GM12878 (cell line): Measurements from ENCODE around the gene IFI27L2. TPM values are rescaled to one million over a fixed set of nuclear protein-coding genes. Genes with fewer than 3 reads are reported as not detected.
"Not testable (repeated sequence)": the region's sequence is repeated elsewhere in the genome, so short reads cannot be mapped to it uniquely, and the experiment has no call there.

Experiments
- ATAC-seq: fragments of 200-7000 bp; cut with Tn5 transposase; 3 replicates; pipeline ENCODE4 v1.9.1; 2020; ENCODE audit warnings: mild to moderate bottlenecking, moderate library complexity
- BruUV-seq: library from RNA; stranded (reverse); fragments of 400-500 nt; replicated peaks from 2 replicates; lab custom pipeline; 2021; lab: Mats Ljungman, UMichigan
- CTCF ChIA-PET: fragments of 300-600 bp; sonication (Branson Sonifier 250); formaldehyde crosslinking; extraction: SDS; loops from one replicate; lab custom pipeline; 2021; ENCODE audit warnings: inconsistent platforms; lab: Yijun Ruan, JAX
- POLR2A ChIA-PET: fragments of 350-600 bp; formaldehyde crosslinking; extraction: SDS; loops from one replicate; lab custom pipeline; 2021; ENCODE audit warnings: inconsistent platforms; lab: Charles Lee
- RAD21 ChIA-PET: fragments of 300-600 bp; sonication (Branson Sonifier 250); formaldehyde crosslinking; loops from one replicate; lab custom pipeline; 2023; ENCODE audit warnings: antibody characterized with exemption; ENCODE audit not compliant: unreplicated experiment; lab: Charles Lee
- SMC1A ChIA-PET: fragments of 300-600 bp; sonication (Branson Sonifier 250); formaldehyde crosslinking; loops from one replicate; lab custom pipeline; 2023; ENCODE audit not compliant: unreplicated experiment, uncharacterized antibody; lab: Charles Lee
- DNase-seq: peaks from one replicate; pipeline ENCODE4 v3.0.0-alpha.2; 2011; ENCODE audit warnings: low read depth, low spot score
- FAIRE-seq: peaks from 3 replicates; lab custom pipeline; 2011; peaks lifted over from hg19 to GRCh38; lab: Jason Lieb, UNC
- H2AFZ ChIP-seq: 2 replicates; pipeline ENCODE4 v1.6.0; 2011; ENCODE audit warnings: low read depth, low read length, control low read depth; ENCODE audit not compliant: control insufficient read depth
- H3K27ac ChIP-seq: 2 replicates; pipeline ENCODE4 v1.5.1; 2011; ENCODE audit warnings: control low read depth; ENCODE audit not compliant: control insufficient read depth, insufficient read depth
- H3K27me3 ChIP-seq, 2 experiments: replicated peaks in 1 of 2; 2 replicates each; pipeline versions ENCODE4 v1.6.0 to v1.6.1; 2011; ENCODE audit warnings: low read length in 1 of 2; ENCODE audit not compliant: control insufficient read depth in 2 of 2, insufficient read depth in 2 of 2
- H3K36me3 ChIP-seq, 2 experiments: 2 replicates each; pipeline ENCODE4 v1.5.1; 2011; ENCODE audit warnings: low read length in 1 of 2; ENCODE audit not compliant: control insufficient read depth in 2 of 2, insufficient read depth in 2 of 2
- H3K4me1 ChIP-seq: 2 replicates; pipeline ENCODE4 v1.6.1; 2011; ENCODE audit warnings: mild to moderate bottlenecking, low read length, moderate library complexity, mixed read lengths; ENCODE audit not compliant: control insufficient read depth, insufficient read depth
- H3K4me2 ChIP-seq: 2 replicates; pipeline ENCODE4 v1.6.0; 2011; ENCODE audit warnings: control low read depth; ENCODE audit not compliant: control insufficient read depth, insufficient read depth
- H3K4me3 ChIP-seq: fragments of 200-600 bp; sonication (generic); 2 replicates; pipeline ENCODE4 v1.5.1; 2016
- H3K79me2 ChIP-seq: 2 replicates; pipeline ENCODE4 v1.6.0; 2011; ENCODE audit warnings: low read length; ENCODE audit not compliant: control insufficient read depth, insufficient read depth
- H3K9ac ChIP-seq: 2 replicates; pipeline ENCODE4 v1.8.0; 2011; ENCODE audit warnings: low read length, control low read depth, mixed read lengths; ENCODE audit not compliant: control insufficient read depth, insufficient read depth
- H3K9me3 ChIP-seq: replicated peaks from 3 replicates; pipeline ENCODE4 v1.5.1; 2011; ENCODE audit warnings: mild to moderate bottlenecking, low read length; ENCODE audit not compliant: control insufficient read depth, insufficient read depth
- H4K20me1 ChIP-seq: 2 replicates; pipeline ENCODE4 v1.6.0; 2011; ENCODE audit not compliant: control insufficient read depth, insufficient read depth
- CHD2 ChIP-seq: IDR thresholded peaks from 2 replicates; pipeline ENCODE4 v1.6.1; 2011; ENCODE audit warnings: low read depth, low read length, improper control_type of control experiment, borderline replicate concordance
- HCFC1 ChIP-seq: fragments of 150-350 bp; IDR thresholded peaks from 2 replicates; pipeline ENCODE4 v1.6.1; 2014; ENCODE audit warnings: low read length
- IKZF1 ChIP-seq: fragments of 450-650 bp; conservative IDR thresholded peaks from 2 replicates; pipeline ENCODE4 v1.6.1; 2017; ENCODE audit warnings: antibody characterized with exemption, mild to moderate bottlenecking
- IRF5 ChIP-seq: fragments of 450-650 bp; IDR thresholded peaks from 2 replicates; pipeline ENCODE4 v1.6.1; 2017; ENCODE audit warnings: borderline replicate concordance
- NBN ChIP-seq: fragments of 450-650 bp; IDR thresholded peaks from 2 replicates; pipeline ENCODE4 v1.6.1; 2016
- RUNX3 ChIP-seq: IDR thresholded peaks from 2 replicates; pipeline ENCODE4 v1.6.1; 2012; ENCODE audit warnings: low read length, inconsistent platforms
- SMAD1 ChIP-seq: fragments of 450-650 bp; IDR thresholded peaks from 2 replicates; pipeline ENCODE4 v1.6.1; 2018; ENCODE audit warnings: mild to moderate bottlenecking, low read depth; ENCODE audit not compliant: partially characterized antibody
- TBL1XR1 ChIP-seq: IDR thresholded peaks from 2 replicates; pipeline ENCODE4 v1.6.1; 2012; ENCODE audit warnings: low read depth, low read length, improper control_type of control experiment
- USF1 ChIP-seq: IDR thresholded peaks from 2 replicates; pipeline ENCODE4 v1.6.1; 2011; ENCODE audit warnings: borderline replicate concordance, low read depth, mild to moderate bottlenecking, moderate library complexity, mixed read lengths, low read length; ENCODE audit not compliant: insufficient read depth; ENCODE audit errors: extremely low read length
- ZBTB11 ChIP-seq: fragments of 450-650 bp; formaldehyde crosslinking; IDR thresholded peaks from 2 replicates; pipeline ENCODE4 v1.5.0; 2022; ENCODE audit warnings: mild to moderate bottlenecking, missing genetic modification characterization
- ZSCAN29 ChIP-seq: fragments of 450-650 bp; IDR thresholded peaks from 2 replicates; pipeline ENCODE4 v1.6.1; 2017; ENCODE audit warnings: mild to moderate bottlenecking, moderate library complexity
- ZZZ3 ChIP-seq: IDR thresholded peaks from 2 replicates; pipeline ENCODE4 v1.6.1; 2011; ENCODE audit warnings: low read depth; ENCODE audit not compliant: control insufficient read depth, insufficient read length
- WGBS: methylation state at CpG from one replicate; pipeline ENCODE4 v1.1.6; 2016; ENCODE audit warnings: low lambda C conversion rate; ENCODE audit not compliant: insufficient replicate concordance, insufficient coverage; ENCODE audit errors: missing lambda C conversion rate; 5-methylcytosine and 5-hydroxymethylcytosine counted together
- in situ Hi-C: fragments of 300-500 bp; cut with MboI; formaldehyde crosslinking; loops from 9 replicates; pipeline ENCODE4 v1.14.3; 2018; ENCODE audit warnings: mixed read lengths
- intact Hi-C: fragments of 100-400 bp; cut with micrococcal nuclease; formaldehyde crosslinking; loops from one replicate; pipeline ENCODE4 v1.14.2; 2022; ENCODE audit not compliant: unreplicated experiment
- polyA plus RNA-seq, 11 experiments: library from polyadenylated mRNA; depleted of rRNA in 4 of 11; unstranded in 6 of 11; stranded (reverse) in 5 of 11; fragments of >200 nt; fragmentation: Nextera tagmentation in 4 of 11; fragmentation: Illumina TruSeq in 1 of 11; extraction: Ambion mirVana in 4 of 11; extraction: Trizol in 1 of 11; gene quantifications; 1 replicate in 1 of 11; 2 replicates in 10 of 11; pipeline versions ENCODE4 v1.2.1 to v1.2.3, GENCODE V29; 2011 to 2016; ENCODE audit warnings: inconsistent platforms in 2 of 11, missing spikeins in 2 of 11, low read depth in 1 of 11
- total RNA-seq, 4 experiments: library from RNA; depleted of rRNA in 3 of 4; stranded (reverse); fragments of >200 nt in 3 of 4; fragmentation: Illumina TruSeq in 1 of 4; extraction: Trizol in 1 of 4; gene quantifications; 2 replicates each; pipeline versions ENCODE4 v1.2.1 to v1.2.3, GENCODE V29; 2013 to 2021

Gene IFI27L2
- total and polyA plus RNA-seq, 10 of the 15 experiments (the other 5 are each of a cell fraction or from before 2014, with no cell fraction given), result 26.6 to 134 (median 60.3) TPM

- H3K36me3 ChIP-seq, result no peaks in the 10 kb centered on the region
- no peak overlapping the region for H3K27ac ChIP-seq
- ATAC-seq (no peak), FAIRE-seq (no peak), DNase-seq (no peak)
- RAD21 ChIA-PET, result no interaction called here
- intact Hi-C loops, result no loop called here
- CTCF ChIA-PET, result interaction anchor here (1.7 kb wide), 1 partner anchor 21 kb away, joined by 7 read pairs; no protein-coding TSS in a partner anchor
- SMC1A ChIA-PET, result no interaction called here
- BruUV-seq, result no TSS peak
- in situ Hi-C loops, result no loop called here
- no peak overlapping the region for H3K9ac ChIP-seq
- no peaks in the 10 kb centered on the region; the same call in 1 of the 3 replicates for H3K9me3 ChIP-seq
- POLR2A ChIA-PET, result no interaction called here
- no peaks in the 10 kb centered on the region for H4K20me1 ChIP-seq
- no peak overlapping the region for H3K4me2 ChIP-seq
- no peak overlapping the region for H2AFZ ChIP-seq
- no peaks in the 10 kb centered on the region for H3K27me3 ChIP-seq
- TF ChIP-seq ZZZ3 (no peak), USF1 (no peak), ZSCAN29 (no peak), HCFC1 (no peak), NBN (no peak), TBL1XR1 (no peak), IRF5 (no peak), CHD2 (no peak), ZBTB11 (no peak), RUNX3 (no peak), SMAD1 (no peak), IKZF1 (no peak)
- no peaks in the 10 kb centered on the region for H3K79me2 ChIP-seq
- no peak overlapping the region for H3K4me3 ChIP-seq
- H3K4me1 ChIP-seq, result peaks cover 3% of the 10 kb centered on the region; the same call in 1 of the 2 replicates
Observed at GRCh38 chr14:94157197-94157596, 27.8 kb upstream of the IFI27L2 start.

- in situ Hi-C loops, intact Hi-C loops, H3K4me3 ChIP-seq, BruUV-seq, H3K9me3 ChIP-seq, H3K9ac ChIP-seq, POLR2A ChIA-PET, H3K27ac ChIP-seq, H3K4me2 ChIP-seq, H3K36me3 ChIP-seq, H3K4me1 ChIP-seq, H3K79me2 ChIP-seq, RAD21 ChIA-PET, DNase-seq, CTCF ChIA-PET, FAIRE-seq, SMC1A ChIA-PET, H2AFZ ChIP-seq, H4K20me1 ChIP-seq, ATAC-seq, H3K27me3 ChIP-seq: not testable (repeated sequence)
- 91% methylated on average over 1 of the region's 1 CpG for WGBS
Observed at GRCh38 chr14:94156143-94156542, 26.7 kb upstream of the IFI27L2 start.
